T-cell (primary cell): ENCODE results near the gene SULF2. TPM values are rescaled to one million over a fixed set of nuclear protein-coding genes. Genes with fewer than 3 reads are reported as not detected.

Experiments used
- ATAC-seq, 4 experiments: fragments of 200-7000 bp in 3 of 4; fragments of 150-1000 bp in 1 of 4; cut with Tn5 transposase; replicated peaks in 1 of 4; 1 replicate in 3 of 4; 2 replicates in 1 of 4; pipeline ENCODE4 v1.10.0; 2021; ENCODE audit warnings: moderate library complexity in 3 of 4, mild to moderate bottlenecking in 2 of 4, moderate number of reproducible peaks in 1 of 4
- CTCF ChIA-PET, 2 donors: fragments of 300-600 bp; sonication (Branson Sonifier 250); formaldehyde crosslinking; loops; one replicate each; lab custom pipeline; 2022; ENCODE audit warnings: antibody characterized with exemption in 2 of 2; lab: Charles Lee
- POLR2A ChIA-PET, 2 donors: fragments of 300-600 bp; sonication (Branson Sonifier 250); formaldehyde crosslinking; loops; one replicate each; lab custom pipeline; 2022; ENCODE audit warnings: antibody characterized with exemption in 2 of 2; lab: Charles Lee
- DNase-seq, 35 experiments: peaks; one replicate each; pipeline versions ENCODE4 v3.0.0 to v3.0.0-alpha.2; 2013 to 2023
- H3K27ac ChIP-seq: one replicate; pipeline ENCODE4 v1.5.1; 2013; ENCODE audit warnings: low read length
- H3K27me3 ChIP-seq, 2 experiments: replicated peaks in 1 of 2; 1 replicate in 1 of 2; 2 replicates in 1 of 2; pipeline versions ENCODE4 v1.6.1 to v1.7.0; 2013; ENCODE audit warnings: low read length in 1 of 2, mixed read lengths in 1 of 2; ENCODE audit not compliant: control insufficient read depth in 2 of 2, insufficient read depth in 2 of 2; ENCODE audit errors: extremely low read depth in 1 of 2
- H3K36me3 ChIP-seq, 2 donors: 1 replicate in 1 of 2; 2 replicates in 1 of 2; pipeline versions ENCODE4 v1.6.1 to v1.7.0; 2013; ENCODE audit warnings: low read length in 1 of 2; ENCODE audit not compliant: control insufficient read depth in 2 of 2, insufficient read depth in 1 of 2; ENCODE audit errors: extremely low read depth in 1 of 2
- H3K4me1 ChIP-seq, 2 experiments: 1 replicate in 1 of 2; 2 replicates in 1 of 2; pipeline versions ENCODE4 v1.6.1 to v1.7.0; 2013; ENCODE audit warnings: low read length in 2 of 2, mixed read lengths in 1 of 2; ENCODE audit not compliant: insufficient read depth in 2 of 2, control insufficient read depth in 1 of 2; ENCODE audit errors: extremely low read depth in 1 of 2
- H3K4me3 ChIP-seq, 2 donors: 1 replicate in 1 of 2; 2 replicates in 1 of 2; pipeline versions ENCODE4 v1.5.1 to v1.7.0; 2013; ENCODE audit warnings: mild to moderate bottlenecking in 2 of 2, low read length in 1 of 2, moderate library complexity in 1 of 2; ENCODE audit not compliant: control insufficient read depth in 1 of 2; ENCODE audit errors: extremely low read depth in 1 of 2
- H3K9me3 ChIP-seq: 2 replicates; pipeline ENCODE4 v1.7.0; 2013
- H3K27ac Mint-ChIP-seq, 2 donors: one replicate each; pipeline ENCODE4 v1.8.0; 2020 to 2021; ENCODE audit warnings: mild to moderate bottlenecking in 2 of 2, mixed read lengths in 2 of 2
- H3K27me3 Mint-ChIP-seq, 2 donors: one replicate each; pipeline ENCODE4 v1.8.0; 2021 to 2022; ENCODE audit warnings: mixed read lengths in 2 of 2
- H3K36me3 Mint-ChIP-seq: one replicate; pipeline ENCODE4 v1.8.0; 2021; ENCODE audit warnings: mixed read lengths
- H3K4me1 Mint-ChIP-seq, 3 donors: one replicate each; pipeline ENCODE4 v1.8.0; 2020 to 2022; ENCODE audit warnings: mixed read lengths in 3 of 3, mild to moderate bottlenecking in 1 of 3
- H3K4me3 Mint-ChIP-seq, 3 donors: one replicate each; pipeline ENCODE4 v1.8.0; 2020 to 2022; ENCODE audit warnings: mild to moderate bottlenecking in 3 of 3, mixed read lengths in 3 of 3, moderate library complexity in 3 of 3
- H3K9me3 Mint-ChIP-seq, 3 donors: one replicate each; pipeline ENCODE4 v1.8.0; 2020 to 2022; ENCODE audit warnings: mixed read lengths in 3 of 3
- WGBS: methylation state at CpG from one replicate; pipeline ENCODE4 v1.1.5; 2013; ENCODE audit warnings: missing lambda C conversion rate; ENCODE audit not compliant: insufficient coverage; 5-methylcytosine and 5-hydroxymethylcytosine counted together
- total RNA-seq, 35 experiments: library from RNA in 6 of 35; stranded (reverse) in 6 of 35; fragments of 120-200 nt in 1 of 35; gene quantifications; one replicate each; pipeline versions ENCODE4 v1.2.1 to v1.2.4 and lab custom pipeline; 2013 to 2026

SULF2 gene
- total RNA-seq, 5 donors from 2014 or later (not counting 1 experiment from before 2014, with no cell fraction given): 0.76 to 1.7 (median 1.3) TPM

- no peak overlapping the region for H3K4me3 Mint-ChIP-seq
These were observed 87.1 kb downstream of the SULF2 start for GRCh38 chr20:47698142-47698541.

GRCh38 chr20:47696856-47697255, 88.4 kb downstream of the SULF2 start:
- Mint-ChIP-seq H3K4me3 (no peak overlapping the region), H3K36me3 (no peaks in the 10 kb centered on the region), H3K27ac (no peak overlapping the region), H3K4me1 (peaks cover 5 to 9% (median 6%) of the 10 kb centered on the region in 3 donors), H3K9me3 (no peaks in the 10 kb centered on the region), H3K27me3 (no peaks in the 10 kb centered on the region)
- ATAC-seq (no peak), DNase-seq (no peak)
- POLR2A ChIA-PET: no interaction called here
- H3K27ac ChIP-seq: no peak overlapping the region
- peaks cover 0 to 6% of the 10 kb centered on the region in 2 experiments for H3K27me3 ChIP-seq
- WGBS: 97% methylated on average over 9 of the region's 11 CpGs
- H3K4me1 ChIP-seq: no peaks in the 10 kb centered on the region
- no peak overlapping the region for H3K4me3 ChIP-seq
- H3K9me3 ChIP-seq: no peaks in the 10 kb centered on the region
- CTCF ChIA-PET: no interaction called here
- no peaks in the 10 kb centered on the region for H3K36me3 ChIP-seq

More at GRCh38 chr20:47698142-47698541, 87.1 kb downstream of the SULF2 start:
- Histone ChIP-seq H3K4me1 (no peaks in the 10 kb centered on the region), H3K27ac (no peak overlapping the region), H3K9me3 (no peaks in the 10 kb centered on the region), H3K4me3 (no peak overlapping the region), H3K27me3 (peaks cover 0 to 8% of the 10 kb centered on the region in 2 experiments), H3K36me3 (no peaks in the 10 kb centered on the region)
- POLR2A ChIA-PET: no interaction called here
- CTCF ChIA-PET: no interaction called here
- H3K9me3 Mint-ChIP-seq: no peaks in the 10 kb centered on the region
- ATAC-seq (no peak), DNase-seq (no peak)
- WGBS: 85% methylated on average over 5 of the region's 6 CpGs
- no peaks in the 10 kb centered on the region for H3K36me3 Mint-ChIP-seq
- no peaks in the 10 kb centered on the region for H3K27me3 Mint-ChIP-seq
- H3K4me1 Mint-ChIP-seq: peaks cover 5 to 9% (median 6%) of the 10 kb centered on the region in 3 donors
- no peak overlapping the region for H3K27ac Mint-ChIP-seq

GRCh38 chr20:47694021-47694818, 91.1 kb downstream of the SULF2 start:
- H3K9me3 Mint-ChIP-seq: no peaks in the 10 kb centered on the region
- Histone ChIP-seq H3K36me3 (no peaks in the 10 kb centered on the region), H3K4me1 (no peaks in the 10 kb centered on the region), H3K9me3 (no peaks in the 10 kb centered on the region), H3K27ac (no peak overlapping the region), H3K27me3 (peaks cover 0 to 2% of the 10 kb centered on the region in 2 experiments), H3K4me3 (no peak overlapping the region)
- DNase-seq (no peak), ATAC-seq (no peak)
- ChIA-PET POLR2A (no interaction called here), CTCF (no interaction called here)
- H3K4me3 Mint-ChIP-seq: no peak overlapping the region
- peaks cover 5 to 9% (median 6%) of the 10 kb centered on the region in 3 donors for H3K4me1 Mint-ChIP-seq
- peaks cover 4 to 7% of the 10 kb centered on the region in 2 donors for H3K27me3 Mint-ChIP-seq
- no peaks in the 10 kb centered on the region for H3K36me3 Mint-ChIP-seq
- 88% methylated on average over 21 of the region's 21 CpGs for WGBS
- H3K27ac Mint-ChIP-seq: no peak overlapping the region

DNA sequence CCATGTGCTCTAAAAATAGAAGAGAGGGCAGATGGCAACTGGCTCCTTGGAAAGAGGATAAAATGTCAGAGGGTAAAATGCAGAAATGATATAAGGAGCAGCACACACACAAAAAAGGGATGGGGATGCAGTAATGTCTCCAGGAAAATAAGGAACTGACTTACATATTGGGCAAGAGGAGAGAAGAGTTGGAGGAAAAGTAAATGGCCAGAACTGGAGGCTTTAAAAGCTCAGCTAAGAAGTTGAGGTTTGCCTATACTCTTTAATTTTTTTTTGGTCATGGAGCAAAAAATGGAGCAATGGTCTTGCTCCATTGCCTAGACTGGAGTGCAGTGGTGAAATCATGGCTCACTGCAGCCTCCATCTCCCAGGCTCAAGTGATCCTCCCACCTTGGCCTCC, 93.7 kb downstream of the SULF2 start:
- Mint-ChIP-seq H3K9me3 (no peaks in the 10 kb centered on the region), H3K4me3 (no peak overlapping the region), H3K27me3 (peaks cover 7 to 10% of the 10 kb centered on the region in 2 donors), H3K4me1 (peaks cover 5 to 9% (median 6%) of the 10 kb centered on the region in 3 donors), H3K27ac (no peak overlapping the region), H3K36me3 (no peaks in the 10 kb centered on the region)
- Histone ChIP-seq H3K27ac (no peak overlapping the region), H3K36me3 (no peaks in the 10 kb centered on the region), H3K4me1 (no peaks in the 10 kb centered on the region), H3K9me3 (no peaks in the 10 kb centered on the region), H3K4me3 (no peak overlapping the region), H3K27me3 (peaks cover 0 to 16% of the 10 kb centered on the region in 2 experiments)
- CTCF ChIA-PET: no interaction called here
- ATAC-seq: no peak
- no peak for DNase-seq
- POLR2A ChIA-PET: no interaction called here

GRCh38 chr20:47689731-47690130, 95.5 kb downstream of the SULF2 start:
- no peak overlapping the region for H3K4me3 ChIP-seq
- H3K36me3 ChIP-seq: no peaks in the 10 kb centered on the region
- no peaks in the 10 kb centered on the region for H3K4me1 ChIP-seq
- no peaks in the 10 kb centered on the region for H3K9me3 ChIP-seq
- Mint-ChIP-seq H3K27me3 (peaks cover 7 to 10% of the 10 kb centered on the region in 2 donors), H3K4me1 (no peaks in the 10 kb centered on the region), H3K36me3 (no peaks in the 10 kb centered on the region), H3K27ac (no peak overlapping the region), H3K9me3 (no peaks in the 10 kb centered on the region), H3K4me3 (no peak overlapping the region)
- no CpG with 5 or more reads among the region's 1 CpG for WGBS
- ChIA-PET POLR2A (no interaction called here), CTCF (no interaction called here)
- no peak for ATAC-seq
- H3K27me3 ChIP-seq: peaks cover 0 to 18% of the 10 kb centered on the region in 2 experiments
- DNase-seq: no peak
- no peak overlapping the region for H3K27ac ChIP-seq

GRCh38 chr20:47688385-47689381, 96.6 kb downstream of the SULF2 start:
- Mint-ChIP-seq H3K27me3 (peaks cover 7 to 10% of the 10 kb centered on the region in 2 donors), H3K36me3 (no peaks in the 10 kb centered on the region), H3K9me3 (no peaks in the 10 kb centered on the region), H3K4me1 (no peaks in the 10 kb centered on the region), H3K27ac (no peak overlapping the region), H3K4me3 (no peak overlapping the region)
- ATAC-seq (no peak), DNase-seq (no peak)
- Histone ChIP-seq H3K4me1 (no peaks in the 10 kb centered on the region), H3K9me3 (no peaks in the 10 kb centered on the region), H3K36me3 (no peaks in the 10 kb centered on the region), H3K27me3 (peaks cover 0 to 18% of the 10 kb centered on the region in 2 experiments), H3K27ac (no peak overlapping the region), H3K4me3 (no peak overlapping the region)
- POLR2A ChIA-PET: no interaction called here
- CTCF ChIA-PET: no interaction called here
- 100% methylated on average over 7 of the region's 18 CpGs for WGBS
